ENCODE measurements around the gene PHLPP1. TPM values are rescaled to one million over a fixed set of nuclear protein-coding genes. Genes with fewer than 3 reads are reported as not detected.

PHLPP1 gene
- total RNA-seq, 3 donors from 2014 or later: 4.0 to 6.7 (median 4.3) TPM

DNA sequence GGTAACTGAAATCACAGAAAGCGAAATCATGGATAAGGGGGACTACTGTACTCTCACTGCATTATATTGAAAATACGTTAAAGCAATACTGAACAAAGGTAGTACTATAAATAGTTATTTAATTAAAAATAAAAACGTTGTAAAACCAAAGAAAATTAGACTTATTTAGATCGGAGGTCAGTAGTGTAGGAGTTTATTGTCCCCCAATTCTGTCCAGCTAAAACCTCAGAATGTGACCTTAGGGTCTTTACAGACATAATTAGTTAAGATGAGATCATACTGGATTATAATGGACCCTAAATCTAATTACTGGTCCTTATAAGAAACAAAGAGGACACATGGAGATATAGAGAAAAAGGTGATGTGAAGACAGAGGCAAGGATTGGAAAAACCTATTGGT, 95.3 kb downstream of the PHLPP1 start:
- no peak for DNase-seq
- H3K4me3 Mint-ChIP-seq: no peak overlapping the region
- no peak for ATAC-seq
- peaks cover 2% of the 10 kb centered on the region for H3K4me1 Mint-ChIP-seq (ENCODE audit: low read depth)
- no peaks in the 10 kb centered on the region for H3K27me3 Mint-ChIP-seq (ENCODE audit: low read depth)
- H3K9me3 Mint-ChIP-seq: no peaks in the 10 kb centered on the region
- H3K36me3 Mint-ChIP-seq (ENCODE audit: insufficient read depth): no peaks in the 10 kb centered on the region

DNA sequence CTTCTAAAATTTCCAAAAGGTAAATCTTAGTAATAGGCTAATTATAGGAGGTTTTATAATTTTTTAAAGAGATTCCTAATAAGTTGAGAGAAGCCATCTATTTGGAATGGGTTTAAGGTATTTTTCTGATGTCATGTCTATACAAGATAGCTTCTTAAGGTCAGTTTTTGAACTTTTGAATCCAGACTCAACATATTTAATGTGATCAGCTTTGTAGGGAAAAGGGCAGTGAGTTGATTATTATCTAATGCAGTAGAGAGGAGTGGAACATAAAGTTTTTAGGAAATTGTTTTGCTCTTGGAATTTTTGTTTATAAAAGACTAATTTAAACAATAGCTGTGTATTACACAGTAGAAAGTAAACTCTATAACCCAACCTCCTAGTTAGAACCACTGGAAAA, 96.3 kb downstream of the PHLPP1 start:
- no peaks in the 10 kb centered on the region for H3K36me3 Mint-ChIP-seq (ENCODE audit: insufficient read depth)

DNA sequence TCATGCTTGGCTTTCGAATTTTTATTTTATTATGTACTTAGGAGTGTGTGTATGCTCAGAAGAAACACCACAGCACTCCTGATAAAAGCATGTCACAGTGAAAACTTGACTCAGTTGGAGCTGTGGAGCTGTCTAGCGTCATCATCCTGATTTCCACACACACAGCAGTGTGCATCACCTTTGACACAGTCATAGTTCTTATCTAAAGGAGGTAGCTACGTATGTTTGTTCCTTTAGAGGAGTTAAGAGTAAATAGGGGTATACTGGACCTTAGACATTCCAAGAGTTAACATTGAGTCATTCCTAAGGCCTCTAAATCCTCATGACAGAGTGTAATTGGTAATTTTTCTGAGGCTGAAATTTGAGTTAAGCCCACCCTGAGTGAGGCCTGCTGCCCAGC, 96.9 kb downstream of the PHLPP1 start:
- Mint-ChIP-seq H3K9me3 (no peaks in the 10 kb centered on the region), H3K27me3 (ENCODE audit: low read depth) (no peaks in the 10 kb centered on the region), H3K4me1 (ENCODE audit: low read depth) (peaks cover 2% of the 10 kb centered on the region), H3K4me3 (no peak overlapping the region), H3K36me3 (ENCODE audit: insufficient read depth) (no peaks in the 10 kb centered on the region)
- no peak for DNase-seq
- no peak for ATAC-seq

More for the DNA sequence above, 96.3 kb downstream of the PHLPP1 start:
- no peak for DNase-seq
- Mint-ChIP-seq H3K27me3 (ENCODE audit: low read depth) (no peaks in the 10 kb centered on the region), H3K4me3 (no peak overlapping the region), H3K9me3 (no peaks in the 10 kb centered on the region), H3K4me1 (ENCODE audit: low read depth) (peaks cover 2% of the 10 kb centered on the region)
- no peak for ATAC-seq

GRCh38 chr18:62812876-62813275, 97.5 kb downstream of the PHLPP1 start:
- peaks cover 2% of the 10 kb centered on the region for H3K4me1 Mint-ChIP-seq (ENCODE audit: low read depth)
- DNase-seq (no peak), ATAC-seq (no peak)
- no peaks in the 10 kb centered on the region for H3K27me3 Mint-ChIP-seq (ENCODE audit: low read depth)
- no peaks in the 10 kb centered on the region for H3K9me3 Mint-ChIP-seq
- no peak overlapping the region for H3K4me3 Mint-ChIP-seq
- no peaks in the 10 kb centered on the region for H3K36me3 Mint-ChIP-seq (ENCODE audit: insufficient read depth)

- Mint-ChIP-seq H3K36me3 (ENCODE audit: insufficient read depth) (no peaks in the 10 kb centered on the region), H3K9me3 (no peaks in the 10 kb centered on the region), H3K27me3 (ENCODE audit: low read depth) (no peaks in the 10 kb centered on the region), H3K4me3 (no peak overlapping the region), H3K4me1 (ENCODE audit: low read depth) (peaks cover 2% of the 10 kb centered on the region)
- ATAC-seq (no peak), DNase-seq (no peak)
Measured at GRCh38 chr18:62814132-62814759, 98.9 kb downstream of the PHLPP1 start.

- peaks cover 4% of the 10 kb centered on the region for H3K4me1 Mint-ChIP-seq (ENCODE audit: low read depth)
- ATAC-seq (no peak), DNase-seq (no peak)
- no peaks in the 10 kb centered on the region for H3K27me3 Mint-ChIP-seq (ENCODE audit: low read depth)
- H3K4me3 Mint-ChIP-seq: no peak overlapping the region
- peaks cover under 1% of the 10 kb centered on the region for H3K36me3 Mint-ChIP-seq (ENCODE audit: insufficient read depth)
- H3K9me3 Mint-ChIP-seq: no peaks in the 10 kb centered on the region
Measured at GRCh38 chr18:62825382-62825781, 110.0 kb downstream of the PHLPP1 start.

GRCh38 chr18:62827397-62827796, 112.1 kb downstream of the PHLPP1 start:
- DNase-seq (no peak), ATAC-seq (no peak)
- Mint-ChIP-seq H3K9me3 (no peaks in the 10 kb centered on the region), H3K36me3 (ENCODE audit: insufficient read depth) (peaks cover 4% of the 10 kb centered on the region), H3K4me1 (ENCODE audit: low read depth) (peaks cover 4% of the 10 kb centered on the region), H3K27me3 (ENCODE audit: low read depth) (no peaks in the 10 kb centered on the region), H3K4me3 (no peak overlapping the region)

DNA sequence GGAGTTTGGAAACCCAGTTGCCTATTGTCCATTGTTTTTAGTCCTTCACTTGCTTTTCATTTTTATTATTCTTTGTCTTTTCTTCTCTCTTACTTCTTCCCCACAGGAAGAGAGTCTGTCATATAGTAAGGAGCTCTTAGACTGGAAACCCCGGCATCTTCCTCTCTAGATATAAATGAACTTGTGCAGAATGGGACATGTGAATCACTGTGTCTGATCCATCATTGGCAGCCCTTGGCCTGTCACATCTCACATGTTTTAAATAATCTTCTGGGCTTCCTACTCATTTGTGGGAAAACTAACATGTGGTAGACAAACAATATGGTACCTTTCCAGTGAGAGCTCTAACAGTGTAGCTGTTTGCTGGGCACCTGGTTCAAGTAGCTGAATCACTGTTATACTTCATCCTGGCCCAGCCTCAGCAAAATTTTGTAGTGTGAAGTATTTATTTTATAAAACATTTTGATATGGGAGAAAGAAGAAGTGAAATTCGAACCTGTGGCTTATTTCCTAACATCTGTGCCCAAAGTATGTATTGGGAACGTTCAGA, 112.8 kb downstream of the PHLPP1 start:
- H3K27me3 Mint-ChIP-seq (ENCODE audit: low read depth): no peaks in the 10 kb centered on the region
- no peak for ATAC-seq

DNA sequence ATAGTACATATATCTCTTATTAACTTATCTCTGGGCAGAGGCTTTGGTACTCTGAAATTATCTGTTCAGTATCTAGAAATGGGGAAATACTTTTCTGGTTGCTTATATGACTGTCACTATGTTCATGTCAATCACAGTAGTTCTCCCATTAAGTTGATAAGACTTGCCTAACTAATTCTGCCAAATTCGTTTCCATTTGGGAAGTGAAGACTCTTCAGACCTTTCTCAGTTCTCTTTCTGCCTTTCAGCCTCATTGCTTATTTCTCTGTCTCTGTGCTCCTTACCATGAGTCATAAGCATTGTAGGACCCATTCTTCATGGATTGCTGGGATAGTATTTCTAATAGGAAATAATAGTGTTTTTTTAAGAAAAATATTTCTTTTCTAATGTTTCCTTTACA, 113.5 kb downstream of the PHLPP1 start:
- no peaks in the 10 kb centered on the region for H3K27me3 Mint-ChIP-seq (ENCODE audit: low read depth)
- H3K4me3 Mint-ChIP-seq: no peak overlapping the region
- H3K4me1 Mint-ChIP-seq (ENCODE audit: low read depth): peaks cover 4% of the 10 kb centered on the region
- DNase-seq: no peak
- peaks cover 4% of the 10 kb centered on the region for H3K36me3 Mint-ChIP-seq (ENCODE audit: insufficient read depth)
- no peaks in the 10 kb centered on the region for H3K9me3 Mint-ChIP-seq
- no peak for ATAC-seq

More for the DNA sequence above, 112.8 kb downstream of the PHLPP1 start:
- Mint-ChIP-seq H3K4me1 (ENCODE audit: low read depth) (peaks cover 4% of the 10 kb centered on the region), H3K9me3 (no peaks in the 10 kb centered on the region), H3K36me3 (ENCODE audit: insufficient read depth) (peaks cover 4% of the 10 kb centered on the region), H3K4me3 (no peak overlapping the region)
- no peak for DNase-seq

GRCh38 chr18:62829936-62830335, 114.6 kb downstream of the PHLPP1 start:
- ATAC-seq (no peak), DNase-seq (no peak)
- H3K4me3 Mint-ChIP-seq: no peak overlapping the region
- peaks cover 4% of the 10 kb centered on the region for H3K4me1 Mint-ChIP-seq (ENCODE audit: low read depth)
- no peaks in the 10 kb centered on the region for H3K9me3 Mint-ChIP-seq
- H3K27me3 Mint-ChIP-seq (ENCODE audit: low read depth): no peaks in the 10 kb centered on the region
- peaks cover 4% of the 10 kb centered on the region for H3K36me3 Mint-ChIP-seq (ENCODE audit: insufficient read depth)

GRCh38 chr18:62832282-62832681, 116.9 kb downstream of the PHLPP1 start:
- peaks cover 4% of the 10 kb centered on the region for H3K4me1 Mint-ChIP-seq (ENCODE audit: low read depth)
- no peaks in the 10 kb centered on the region for H3K9me3 Mint-ChIP-seq
- H3K36me3 Mint-ChIP-seq (ENCODE audit: insufficient read depth): peaks cover 4% of the 10 kb centered on the region
- no peak for DNase-seq
- H3K27me3 Mint-ChIP-seq (ENCODE audit: low read depth): no peaks in the 10 kb centered on the region
- H3K4me3 Mint-ChIP-seq: no peak overlapping the region
- ATAC-seq: no peak

GRCh38 chr18:62833494-62833893, 118.2 kb downstream of the PHLPP1 start:
- peaks cover 4% of the 10 kb centered on the region for H3K36me3 Mint-ChIP-seq (ENCODE audit: insufficient read depth)
- ATAC-seq: no peak
- H3K4me1 Mint-ChIP-seq (ENCODE audit: low read depth): no peaks in the 10 kb centered on the region
- H3K9me3 Mint-ChIP-seq: no peaks in the 10 kb centered on the region
- no peak for DNase-seq
- no peaks in the 10 kb centered on the region for H3K27me3 Mint-ChIP-seq (ENCODE audit: low read depth)
- H3K4me3 Mint-ChIP-seq: no peak overlapping the region

DNA sequence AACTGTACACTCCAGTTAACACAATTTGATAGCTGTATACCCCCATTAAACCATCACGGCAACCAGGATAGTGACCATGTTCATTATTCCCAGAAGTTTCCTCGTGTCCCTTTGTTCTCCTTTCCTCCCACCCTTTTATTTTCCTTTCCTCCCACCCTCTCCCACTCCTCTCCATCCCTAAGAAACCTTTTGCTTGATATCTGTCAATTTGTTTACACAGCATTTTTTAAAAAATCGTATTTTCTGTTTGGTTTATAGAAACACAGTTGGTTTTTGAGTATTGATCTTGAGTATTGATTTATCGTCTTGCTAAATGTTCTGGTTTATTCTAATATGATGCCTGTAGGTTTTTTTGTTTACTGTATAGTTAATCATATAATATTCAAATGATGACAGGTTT, 119.4 kb downstream of the PHLPP1 start:
- Mint-ChIP-seq H3K27me3 (ENCODE audit: low read depth) (no peaks in the 10 kb centered on the region), H3K4me3 (no peak overlapping the region), H3K9me3 (no peaks in the 10 kb centered on the region), H3K4me1 (ENCODE audit: low read depth) (no peaks in the 10 kb centered on the region), H3K36me3 (ENCODE audit: insufficient read depth) (peaks cover 4% of the 10 kb centered on the region)
- no peak for ATAC-seq
- DNase-seq: no peak

GRCh38 chr18:62837011-62837410, 121.7 kb downstream of the PHLPP1 start:
- no peak for DNase-seq
- H3K4me1 Mint-ChIP-seq (ENCODE audit: low read depth): peaks cover 4% of the 10 kb centered on the region
- ATAC-seq: no peak
- H3K27me3 Mint-ChIP-seq (ENCODE audit: low read depth): no peaks in the 10 kb centered on the region
- H3K4me3 Mint-ChIP-seq: no peak overlapping the region
- H3K9me3 Mint-ChIP-seq: no peaks in the 10 kb centered on the region
- H3K36me3 Mint-ChIP-seq (ENCODE audit: insufficient read depth): peaks cover 3% of the 10 kb centered on the region

DNA sequence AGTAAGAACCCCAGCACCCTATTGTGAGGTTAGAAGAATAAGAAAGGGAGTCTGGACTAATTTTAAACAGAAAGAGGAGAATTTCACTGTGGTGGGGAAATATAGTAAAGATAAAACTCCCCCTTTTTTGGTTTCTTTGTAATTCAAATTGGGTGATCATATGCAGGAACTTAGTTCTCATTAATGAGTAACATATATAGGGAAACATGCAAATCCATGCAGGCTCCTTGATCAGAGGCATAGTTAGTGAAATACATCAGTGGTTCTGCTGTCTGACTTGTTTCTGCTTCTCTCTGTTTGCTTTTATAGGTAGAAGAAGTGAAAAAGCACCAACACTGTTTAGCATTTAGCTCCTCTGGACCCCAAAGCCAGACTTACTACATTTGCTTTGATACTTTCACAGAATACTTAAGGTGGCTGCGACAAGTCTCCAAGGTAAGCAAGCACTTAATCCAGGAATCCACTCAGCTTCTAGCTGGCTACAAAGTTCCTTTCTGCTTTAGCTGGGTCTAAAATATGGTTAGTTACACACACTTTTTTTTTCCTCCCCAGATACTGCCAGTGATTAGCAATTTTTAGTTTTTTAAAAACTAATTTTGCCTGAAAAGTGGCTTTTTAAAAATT, 123.2 kb downstream of the PHLPP1 start:
- Mint-ChIP-seq H3K27me3 (ENCODE audit: low read depth) (no peaks in the 10 kb centered on the region), H3K9me3 (no peaks in the 10 kb centered on the region), H3K4me1 (ENCODE audit: low read depth) (peaks cover 7% of the 10 kb centered on the region), H3K4me3 (no peak overlapping the region), H3K36me3 (ENCODE audit: insufficient read depth) (peaks cover 3% of the 10 kb centered on the region)
- ATAC-seq (no peak), DNase-seq (no peak)

Measured in activated T-cell treated with anti-CD3 and anti-CD28 coated beads, Interleukin-2, amount 50 U/mL, for 4 hours (primary cell).